Transverse colon (tissue), 3 donors: Measurements from ENCODE around the gene HSD17B7.

Source experiments
- POLR2A ChIP-seq: fragments of 450-650 bp; IDR thresholded peaks from one replicate; pipeline ENCODE4 v1.6.1; 2016; ENCODE audit warnings: antibody characterized with exemption, mild to moderate bottlenecking, moderate library complexity
- TF ChIP-seq, protein P1 (sequence below), 5 experiments: fragments of 200-600 bp in 3 of 5; fragments of 450-650 bp in 2 of 5; sonication (generic) in 3 of 5; IDR thresholded peaks; 1 replicate in 2 of 5; 2 replicates in 3 of 5; pipeline ENCODE4 v1.5.1; 2016 to 2017; ENCODE audit warnings: antibody characterized with exemption in 5 of 5, inconsistent platforms in 3 of 5, mild to moderate bottlenecking in 2 of 5, moderate library complexity in 1 of 5

DNA sequence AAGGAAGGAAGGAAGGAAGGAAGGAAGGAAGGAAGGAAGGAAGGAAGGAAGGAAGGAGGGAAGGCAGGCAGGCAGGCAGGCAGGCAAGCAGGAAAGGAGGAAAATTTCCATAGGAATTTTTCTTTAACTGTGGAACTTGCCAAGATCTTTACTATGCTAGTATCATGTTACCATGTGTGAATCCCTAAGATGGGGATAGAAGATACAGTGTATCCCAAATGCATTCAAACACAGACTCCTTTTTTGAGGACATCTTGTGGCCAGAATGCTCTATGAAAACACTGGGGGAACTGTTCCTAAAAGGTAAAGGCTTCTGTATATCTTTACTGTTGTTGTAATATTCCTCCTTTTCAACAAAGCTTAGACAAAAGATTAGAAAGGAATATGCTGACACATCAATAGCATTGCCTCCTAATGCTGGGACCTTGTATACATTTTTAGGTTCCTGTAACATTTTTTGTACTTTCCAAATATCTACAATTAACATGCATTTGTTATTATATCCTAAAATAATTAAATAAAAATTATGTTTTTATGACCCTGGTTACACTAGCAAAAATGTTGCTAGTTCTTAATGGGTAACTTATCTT, 49.8 kb downstream of the HSD17B7 start:
- TF ChIP-seq, protein P1, sequence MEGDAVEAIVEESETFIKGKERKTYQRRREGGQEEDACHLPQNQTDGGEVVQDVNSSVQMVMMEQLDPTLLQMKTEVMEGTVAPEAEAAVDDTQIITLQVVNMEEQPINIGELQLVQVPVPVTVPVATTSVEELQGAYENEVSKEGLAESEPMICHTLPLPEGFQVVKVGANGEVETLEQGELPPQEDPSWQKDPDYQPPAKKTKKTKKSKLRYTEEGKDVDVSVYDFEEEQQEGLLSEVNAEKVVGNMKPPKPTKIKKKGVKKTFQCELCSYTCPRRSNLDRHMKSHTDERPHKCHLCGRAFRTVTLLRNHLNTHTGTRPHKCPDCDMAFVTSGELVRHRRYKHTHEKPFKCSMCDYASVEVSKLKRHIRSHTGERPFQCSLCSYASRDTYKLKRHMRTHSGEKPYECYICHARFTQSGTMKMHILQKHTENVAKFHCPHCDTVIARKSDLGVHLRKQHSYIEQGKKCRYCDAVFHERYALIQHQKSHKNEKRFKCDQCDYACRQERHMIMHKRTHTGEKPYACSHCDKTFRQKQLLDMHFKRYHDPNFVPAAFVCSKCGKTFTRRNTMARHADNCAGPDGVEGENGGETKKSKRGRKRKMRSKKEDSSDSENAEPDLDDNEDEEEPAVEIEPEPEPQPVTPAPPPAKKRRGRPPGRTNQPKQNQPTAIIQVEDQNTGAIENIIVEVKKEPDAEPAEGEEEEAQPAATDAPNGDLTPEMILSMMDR (IDR thresholded peaks at IDR 0.05): no peak
- no peak for TF ChIP-seq POLR2A
